EL (cell line): Measurements from ENCODE around the gene LYVE1.
A peak's percentile ranks its signal among the peaks of the same experiment; 100 is the strongest.

Experiments used
- DNase-seq: peaks from one replicate; pipeline ENCODE4 v3.0.0-alpha.2; 2016

Gene LYVE1

GRCh38 chr11:10551845-10552352 lies 16.6 kb downstream of the LYVE1 start:
- DNase-seq, result no peak

GRCh38 chr11:10551290-10551592 lies 17.2 kb downstream of the LYVE1 start:
- DNase-seq, result no peak

GRCh38 chr11:10550503-10551289 lies 17.8 kb downstream of the LYVE1 start:
- DNase-seq, result peak; percentile 73

DNA sequence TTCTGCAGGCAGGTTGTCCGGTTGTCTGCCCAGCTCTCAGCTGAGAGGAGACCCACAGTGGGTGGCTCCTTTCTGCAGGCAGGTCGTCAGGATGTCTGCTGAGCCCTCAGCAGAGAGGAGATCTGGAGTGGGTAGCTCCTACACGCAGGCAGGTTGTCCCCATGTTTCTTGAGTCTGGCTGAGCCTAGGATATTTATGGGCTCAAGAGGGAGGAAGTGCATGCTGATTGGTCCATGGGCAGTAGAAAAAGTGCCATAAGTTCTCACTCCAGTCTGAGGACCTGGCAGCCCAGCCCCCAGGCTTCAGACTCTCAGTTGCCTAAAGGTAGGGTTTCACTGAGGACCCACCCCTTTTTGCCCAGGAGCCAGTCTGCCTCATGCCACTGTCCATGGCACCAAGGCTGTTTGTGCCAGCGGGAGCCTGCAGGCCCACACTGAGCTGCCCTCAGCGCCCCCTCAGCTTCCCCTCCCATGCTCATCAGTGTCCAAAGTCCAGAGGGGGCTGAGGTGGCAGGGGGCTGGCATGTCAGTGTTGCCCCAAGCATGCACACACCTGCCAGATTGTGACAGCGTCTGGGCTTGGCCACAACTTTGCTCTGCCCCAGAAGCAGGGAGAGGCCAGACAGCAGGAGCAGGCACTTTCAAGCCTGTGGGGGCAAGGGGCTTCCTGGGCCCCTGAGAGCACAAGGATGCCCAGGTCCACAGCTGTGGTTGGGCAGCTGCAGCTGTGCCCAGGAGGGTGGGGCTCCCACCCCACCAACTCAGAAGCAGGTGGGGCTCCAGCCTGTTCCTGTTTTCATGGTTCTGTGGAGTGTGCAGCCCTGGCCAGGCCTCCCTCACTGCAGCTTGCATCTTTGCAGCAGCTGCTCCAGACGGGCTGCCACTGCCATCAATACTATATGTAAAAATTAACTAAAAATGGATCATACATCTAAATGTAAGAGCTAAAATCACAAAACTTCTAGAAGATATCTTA lies 23.7 kb downstream of the LYVE1 start:
- no peak for DNase-seq

- no peak for DNase-seq
These were observed 24.7 kb downstream of the LYVE1 start for GRCh38 chr11:10543782-10544181.

DNA sequence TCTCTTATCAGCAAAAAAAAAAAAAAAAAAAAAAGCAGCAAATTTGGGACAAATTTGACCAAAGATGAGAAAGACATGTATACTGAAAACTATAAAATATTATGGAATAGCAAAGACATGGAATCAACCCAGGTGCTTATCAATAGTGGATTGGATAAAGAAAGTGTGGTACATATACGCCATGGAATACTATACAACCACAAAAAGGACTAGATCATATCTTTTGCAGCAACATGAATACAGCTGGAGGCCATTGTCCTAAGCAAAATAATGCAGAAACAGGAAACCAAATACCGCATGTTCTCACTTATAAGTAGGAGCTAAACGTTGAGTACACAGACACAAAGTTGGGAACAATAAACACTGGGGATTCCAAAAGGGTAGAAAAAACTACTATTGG lies 25.7 kb downstream of the LYVE1 start:
- no peak for DNase-seq

DNA sequence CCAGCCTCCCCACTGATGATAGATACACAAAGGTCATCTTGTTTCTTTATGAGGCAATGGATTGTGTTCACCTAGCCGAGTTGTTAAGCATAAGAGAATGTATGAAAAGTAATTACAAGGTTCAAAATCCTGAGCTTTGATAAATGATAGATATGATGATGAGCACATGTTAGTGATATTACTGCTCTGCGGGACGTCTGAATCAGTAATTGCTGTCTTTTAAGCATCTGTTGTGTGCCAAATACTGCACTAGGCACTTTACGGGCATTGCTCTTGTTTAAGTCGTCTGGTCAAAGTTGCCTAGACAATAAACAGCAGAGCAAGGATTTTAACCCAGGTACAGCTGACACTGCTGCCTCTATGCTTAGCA lies 26.9 kb downstream of the LYVE1 start:
- no peak for DNase-seq

- peak; percentile 93 for DNase-seq
These were observed 27.4 kb downstream of the LYVE1 start, which contains the start of gene RNF141 for GRCh38 chr11:10540915-10541560. RNF141 (minus strand) TSS chr11:10541187; CDS start chr11:10534158, 7,029 bp downstream.

DNA sequence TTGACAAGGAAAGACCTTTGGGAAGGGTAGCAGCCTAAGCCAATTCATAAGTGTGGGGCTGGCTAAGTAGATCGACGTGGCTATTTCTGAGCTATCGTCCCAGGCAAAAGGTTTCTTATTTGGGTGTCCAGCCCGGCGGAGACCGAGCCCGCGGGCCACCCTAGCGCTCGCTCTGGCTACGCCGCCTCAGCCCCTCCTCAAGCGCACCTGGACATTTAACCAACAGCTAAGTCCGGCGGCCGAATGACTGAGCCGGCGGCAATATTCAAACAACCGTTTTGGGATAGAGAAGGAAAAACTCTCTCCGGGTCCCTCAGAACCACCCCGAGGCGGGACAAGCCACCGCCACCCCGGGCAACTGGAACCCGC lies 27.9 kb downstream of the LYVE1 start:
- peak; percentile 34 for DNase-seq

DNA sequence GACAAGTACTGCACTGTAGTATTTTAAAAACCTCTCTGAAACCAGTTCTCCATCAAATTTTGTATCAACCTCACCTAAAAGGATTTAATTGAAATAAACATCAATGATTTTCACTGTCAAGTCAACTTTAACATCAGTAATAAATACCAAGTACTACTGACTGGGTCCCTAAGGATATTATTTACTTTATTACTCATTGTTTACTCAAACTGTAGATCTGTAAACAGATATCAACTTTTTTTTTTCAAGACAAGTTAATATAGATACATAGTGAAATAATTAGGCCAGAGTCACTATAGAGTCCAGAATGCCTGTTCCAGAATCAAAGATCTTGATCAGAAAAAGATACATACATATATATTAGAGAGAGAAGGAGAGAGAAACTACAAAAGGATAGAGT lies 29.1 kb downstream of the LYVE1 start:
- no peak for DNase-seq

DNA sequence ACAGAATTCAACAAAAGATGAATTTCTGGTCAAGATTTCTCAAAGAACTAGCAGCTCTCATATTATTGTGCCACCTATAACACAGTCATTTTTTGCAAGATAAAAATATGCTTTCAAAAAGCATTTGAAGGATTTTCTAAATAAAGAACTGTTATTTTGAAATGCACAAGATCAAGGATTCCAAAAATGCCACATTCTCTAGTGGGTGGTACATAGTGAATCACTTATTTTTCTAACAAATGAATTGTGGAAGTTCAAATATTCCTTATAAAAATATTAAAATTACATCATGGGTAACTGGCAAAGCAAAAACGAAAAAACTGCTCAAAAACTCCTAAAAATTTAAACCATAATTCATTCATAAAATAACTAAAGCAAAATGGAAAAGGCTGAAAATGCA lies 29.5 kb downstream of the LYVE1 start:
- DNase-seq, result no peak

DNA sequence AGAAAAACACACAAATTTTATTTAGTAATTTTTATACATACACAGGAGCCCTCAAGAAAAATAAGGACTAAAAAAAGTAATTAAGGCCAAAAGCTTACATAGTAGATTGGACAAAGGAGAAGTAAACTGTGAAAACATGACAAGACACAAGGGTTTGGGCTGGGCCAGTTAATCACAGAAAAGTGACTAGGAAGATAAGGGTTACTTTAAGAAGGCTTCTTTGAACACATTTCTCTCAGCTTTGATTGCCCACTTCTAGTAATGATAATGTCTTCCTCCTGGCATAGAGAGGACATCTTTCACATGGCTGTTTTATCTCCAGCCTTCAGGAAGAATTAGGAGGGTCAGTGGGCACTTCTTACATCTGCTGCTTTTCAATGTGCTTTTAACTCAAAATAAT lies 30.9 kb downstream of the LYVE1 start:
- no peak for DNase-seq

DNA sequence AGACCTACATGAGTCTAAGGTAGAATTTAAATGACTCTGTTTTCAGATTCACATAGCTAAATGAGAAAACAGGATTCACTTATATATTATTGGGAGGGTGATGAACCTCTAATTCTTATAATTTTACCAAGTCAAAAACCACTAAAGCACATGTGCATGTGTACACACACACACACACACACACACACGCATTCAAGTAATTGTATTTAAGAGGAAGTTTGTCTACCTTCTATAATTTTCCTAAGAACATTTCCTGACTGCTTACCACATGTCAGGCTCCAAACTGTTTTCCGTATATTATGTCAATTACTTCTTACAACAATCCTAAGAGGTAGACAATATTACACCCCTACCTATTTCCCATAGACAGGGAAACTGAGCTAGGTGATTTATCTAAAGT lies 34.1 kb downstream of the LYVE1 start:
- DNase-seq, result no peak

DNA sequence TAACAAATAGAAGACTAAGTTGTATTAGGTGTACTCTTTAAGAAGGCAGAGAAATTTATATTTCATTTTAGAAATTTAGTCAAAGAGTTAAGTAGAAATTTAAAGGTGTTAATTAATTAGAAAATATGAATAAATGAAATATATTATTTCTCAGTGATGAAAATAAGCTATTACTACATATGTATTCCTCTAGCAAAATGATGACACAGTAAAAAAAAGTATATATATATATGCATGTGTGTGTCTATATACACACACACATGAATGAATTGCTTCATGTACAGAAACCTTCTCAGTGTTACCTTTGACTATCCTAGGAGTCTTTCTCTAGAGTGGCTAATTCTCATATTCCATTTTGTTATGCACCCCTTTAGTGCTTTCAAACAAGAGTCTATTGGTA lies 35.1 kb downstream of the LYVE1 start:
- DNase-seq, result no peak

- DNase-seq, result no peak
These were observed 35.9 kb downstream of the LYVE1 start for GRCh38 chr11:10532526-10532925.

- DNase-seq, result peak; percentile 64
These were observed 39.2 kb downstream of the LYVE1 start for GRCh38 chr11:10529279-10529678.

GRCh38 chr11:10528121-10528520 lies 40.3 kb downstream of the LYVE1 start:
- peak; percentile 42 for DNase-seq

- peak; percentile 30 for DNase-seq
These were observed 41.2 kb downstream of the LYVE1 start for GRCh38 chr11:10526974-10527918.

DNA sequence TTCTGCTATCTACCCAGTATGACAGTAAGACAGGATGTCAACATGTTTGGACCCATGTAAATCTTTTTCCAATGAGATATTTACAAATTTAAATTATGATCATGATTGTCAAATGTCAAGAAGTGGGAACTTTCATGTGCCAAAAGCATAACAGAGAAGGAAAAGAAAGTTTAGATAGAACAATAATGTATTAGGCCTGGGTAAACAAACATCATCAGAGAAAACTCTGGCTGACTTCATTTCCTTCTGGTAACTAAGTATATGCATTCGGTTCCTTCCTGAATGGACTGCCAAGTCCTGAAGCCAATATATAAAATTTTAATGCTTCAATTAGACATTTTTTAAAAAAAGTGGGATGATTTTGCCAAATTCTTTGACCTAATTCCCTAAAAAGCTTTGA lies 44.0 kb downstream of the LYVE1 start:
- no peak for DNase-seq

DNA sequence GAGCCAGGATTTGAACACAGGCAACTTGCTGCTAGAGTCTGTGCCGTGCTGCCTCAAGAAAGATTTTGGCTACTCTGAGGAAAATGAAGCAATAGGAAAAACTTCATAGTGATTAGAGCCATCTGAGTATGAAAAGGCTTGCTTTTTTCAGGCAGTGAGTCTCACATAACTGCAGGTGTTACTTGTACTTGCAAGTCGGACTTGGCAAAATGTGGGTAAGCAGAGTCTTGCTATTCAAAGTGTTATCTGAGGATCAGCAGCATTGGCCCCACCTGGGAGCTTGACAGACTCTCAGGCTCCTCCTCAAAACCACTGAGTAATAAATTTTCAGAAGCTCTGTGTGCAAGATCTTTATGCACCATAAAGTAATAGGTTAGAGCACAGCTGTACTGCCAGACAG lies 45.5 kb downstream of the LYVE1 start:
- DNase-seq, result no peak

DNA sequence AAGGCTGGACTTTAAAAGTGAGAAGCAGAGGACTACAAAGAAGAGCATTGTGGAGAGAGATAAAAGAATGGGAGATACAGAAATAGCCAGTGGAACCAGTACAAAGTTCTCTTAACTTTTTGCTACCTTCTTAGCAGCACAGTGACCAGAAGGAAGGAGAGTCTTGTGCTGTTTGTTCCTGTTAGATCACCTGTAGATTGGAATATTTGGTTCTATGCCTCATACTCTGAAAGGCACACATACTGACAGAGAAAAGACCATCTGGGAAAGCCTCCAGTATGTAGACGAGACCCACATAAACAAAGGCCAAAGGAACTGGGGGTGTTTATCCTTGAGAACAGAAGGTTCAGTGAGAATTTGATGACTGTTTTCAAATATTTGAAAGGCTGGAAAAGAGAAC lies 46.2 kb downstream of the LYVE1 start:
- no peak for DNase-seq

DNA sequence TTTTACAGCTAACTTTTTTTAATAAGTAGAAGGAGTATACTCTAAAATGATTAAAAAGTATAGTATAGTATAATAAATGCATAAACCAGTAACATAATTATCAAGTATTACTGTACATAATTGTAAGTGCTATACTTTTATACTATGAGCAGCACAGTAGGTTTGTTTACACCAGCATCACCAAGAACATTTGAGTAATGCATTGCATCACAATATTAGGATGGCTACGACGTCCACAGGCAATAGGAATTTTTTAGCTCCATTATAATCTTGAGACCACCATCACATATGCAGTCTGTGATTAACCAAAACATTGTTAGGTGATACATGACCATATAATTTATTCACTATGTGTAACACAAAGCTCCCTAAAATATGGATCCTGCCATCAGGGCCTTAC lies 47.9 kb downstream of the LYVE1 start:
- DNase-seq, result no peak
